GM18507 (cell line): ENCODE results near the gene ZNF473.
"Not testable (repeated sequence)": the region's sequence is repeated elsewhere in the genome, so short reads cannot be mapped to it uniquely, and the experiment has no call there.

Experiments
- DNase-seq: peaks from one replicate; pipeline ENCODE4 v3.0.0; 2011; ENCODE audit warnings: low read depth; ENCODE audit not compliant: insufficient read length; ENCODE audit errors: extremely low spot score
- FAIRE-seq: peaks from 2 replicates; lab custom pipeline; 2011; peaks lifted over from hg19 to GRCh38; lab: Jason Lieb, UNC

Gene ZNF473

DNA sequence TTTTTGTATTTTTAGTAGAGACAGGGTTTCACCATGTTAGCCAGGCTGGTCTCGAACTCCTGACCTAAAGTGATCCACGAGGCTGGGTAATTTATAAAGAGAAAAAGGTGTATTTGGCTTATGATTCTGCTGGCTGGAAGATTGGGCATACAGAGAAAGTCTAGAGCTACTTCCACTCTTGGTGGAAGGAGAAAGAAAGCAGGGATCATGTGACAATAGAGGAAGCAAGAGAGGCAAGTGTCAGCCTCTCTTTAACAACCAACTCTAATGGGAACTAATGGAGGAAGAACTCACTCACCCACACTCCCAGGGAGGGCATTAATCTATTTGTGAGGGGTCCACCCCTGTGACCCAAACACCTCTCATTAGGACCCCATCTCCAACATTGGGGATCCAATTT, 58.6 kb downstream of the ZNF473 start:
- not testable (repeated sequence) for FAIRE-seq, DNase-seq

DNA sequence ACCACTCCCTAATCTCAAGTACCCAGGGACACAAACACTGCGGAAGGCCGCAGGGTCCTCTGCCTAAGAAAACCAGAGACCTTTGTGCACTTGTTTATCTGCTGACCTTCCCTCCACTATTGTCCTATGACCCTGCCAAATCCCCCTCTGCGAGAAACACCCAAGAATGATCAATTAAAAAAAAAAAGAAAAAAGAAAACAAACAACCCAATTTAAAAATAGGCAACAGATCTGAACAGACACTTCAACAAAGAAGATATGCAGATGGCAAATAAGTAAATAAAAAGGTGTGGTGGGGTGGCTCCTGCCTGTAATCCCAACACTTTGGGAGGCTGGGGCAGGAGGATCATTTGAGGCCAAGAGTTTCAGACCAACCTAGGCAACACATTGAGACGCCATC, 61.3 kb downstream of the ZNF473 start:
- FAIRE-seq, DNase-seq: not testable (repeated sequence)

DNA sequence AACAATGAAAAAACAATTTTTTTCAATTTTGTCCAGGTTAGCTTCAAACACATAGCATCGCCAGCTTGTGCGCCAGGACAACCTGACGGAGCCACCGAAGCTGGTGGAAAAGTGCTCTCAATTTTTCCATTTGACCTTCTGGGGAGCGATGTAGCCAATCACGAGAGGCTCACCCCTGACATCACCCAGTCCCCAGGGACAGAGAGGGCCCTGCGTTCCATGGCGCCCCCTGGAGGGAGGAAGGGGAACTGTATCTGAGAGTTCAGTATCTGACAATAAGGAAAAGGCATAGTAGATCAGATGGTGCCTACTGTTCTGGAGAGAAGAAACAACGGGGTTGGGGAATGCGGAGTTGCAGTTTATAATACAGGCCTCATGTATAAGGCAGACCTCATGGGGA, 64.9 kb downstream of the ZNF473 start:
- FAIRE-seq, DNase-seq: not testable (repeated sequence)

DNA sequence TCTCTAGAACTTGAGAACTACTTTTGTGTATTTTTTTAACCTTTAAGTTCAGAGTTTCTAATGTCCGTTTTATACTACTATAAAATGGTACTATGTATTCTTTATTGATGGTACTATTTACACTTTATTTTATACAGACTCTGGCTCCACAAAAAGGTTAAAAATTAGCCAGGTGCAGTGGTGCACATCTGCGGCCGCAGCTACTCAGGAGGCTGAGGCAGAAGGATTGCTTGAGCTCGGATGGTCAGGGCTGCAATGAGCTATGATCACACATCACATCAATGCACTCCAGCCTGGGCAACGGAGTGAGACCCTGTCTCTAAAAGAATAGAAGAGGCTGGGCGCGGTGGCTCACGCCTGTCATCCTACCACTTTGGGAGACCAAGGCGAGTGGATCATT, 66.0 kb downstream of the ZNF473 start:
- not testable (repeated sequence) for FAIRE-seq, DNase-seq

DNA sequence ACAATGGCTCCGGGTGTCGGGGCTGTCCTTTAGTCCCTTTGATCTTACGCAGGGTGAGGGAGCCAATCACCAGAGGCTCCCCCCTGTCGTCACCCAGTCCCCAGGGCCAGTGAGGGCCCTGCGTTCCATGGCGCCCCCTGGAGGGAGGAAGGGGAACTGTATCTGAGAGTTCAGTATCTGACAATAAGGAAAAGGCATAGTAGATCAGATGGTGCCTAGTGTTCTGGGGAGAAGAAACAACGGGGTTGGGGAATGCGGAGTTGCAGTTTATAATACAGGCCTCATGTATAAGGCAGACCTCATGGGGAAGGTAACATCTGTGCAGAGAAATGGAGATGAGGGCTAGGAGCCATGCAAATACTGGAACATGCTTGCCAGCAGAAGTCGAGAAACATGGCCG, 66.8 kb downstream of the ZNF473 start:
- not testable (repeated sequence) for FAIRE-seq, DNase-seq

DNA sequence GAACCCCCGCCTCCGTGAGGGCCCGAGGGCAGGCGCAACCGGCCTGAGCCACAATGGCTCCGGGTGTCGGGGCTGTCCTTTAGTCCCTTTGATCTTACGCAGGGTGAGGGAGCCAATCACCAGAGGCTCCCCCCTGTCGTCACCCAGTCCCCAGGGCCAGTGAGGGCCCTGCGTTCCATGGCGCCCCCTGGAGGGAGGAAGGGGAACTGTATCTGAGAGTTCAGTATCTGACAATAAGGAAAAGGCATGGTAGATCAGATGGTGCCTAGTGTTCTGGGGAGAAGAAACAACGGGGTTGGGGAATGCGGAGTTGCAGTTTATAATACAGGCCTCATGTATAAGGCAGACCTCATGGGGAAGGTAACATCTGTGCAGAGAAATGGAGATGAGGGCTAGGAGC, 72.1 kb downstream of the ZNF473 start:
- DNase-seq, FAIRE-seq: not testable (repeated sequence)

DNA sequence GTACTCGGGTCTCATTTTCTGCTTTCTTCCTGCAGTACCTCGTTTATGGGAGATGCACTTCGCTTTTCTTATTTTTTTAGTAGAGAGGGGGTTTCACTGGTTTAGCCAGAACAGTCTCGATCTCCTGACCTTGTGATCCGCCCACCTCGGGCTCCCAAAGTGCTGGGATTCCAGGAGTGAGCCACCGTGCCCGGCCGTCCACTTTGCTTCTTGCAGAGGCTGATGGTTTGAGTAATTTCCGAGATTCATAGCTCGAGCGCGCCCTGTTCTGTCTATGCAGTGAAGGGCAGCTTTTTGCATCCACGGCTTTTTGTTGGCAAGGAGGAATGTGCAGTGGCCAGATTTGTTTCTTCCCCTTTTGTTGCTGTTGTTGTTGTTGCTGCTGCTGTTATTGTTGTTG, 73.1 kb downstream of the ZNF473 start:
- FAIRE-seq, DNase-seq: not testable (repeated sequence)

DNA sequence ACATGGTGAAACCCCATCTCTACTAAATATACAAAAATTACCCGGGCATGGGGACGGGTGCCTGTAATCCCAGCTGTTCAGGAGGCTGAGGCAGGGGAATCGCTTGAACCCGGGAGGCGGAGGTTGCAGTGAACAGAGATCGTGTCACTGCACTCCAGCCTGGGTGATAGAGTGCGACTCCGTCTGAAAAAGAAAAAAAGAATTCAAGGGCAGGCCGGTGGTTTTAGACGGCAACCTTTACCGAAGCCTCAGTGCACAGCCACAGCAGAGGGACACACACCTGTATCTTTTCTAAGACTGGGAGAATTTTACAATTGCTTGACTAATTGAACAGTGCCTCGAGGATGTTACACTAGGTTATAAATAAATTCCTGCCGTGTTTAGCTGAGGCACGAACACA, 73.9 kb downstream of the ZNF473 start:
- not testable (repeated sequence) for DNase-seq, FAIRE-seq

DNA sequence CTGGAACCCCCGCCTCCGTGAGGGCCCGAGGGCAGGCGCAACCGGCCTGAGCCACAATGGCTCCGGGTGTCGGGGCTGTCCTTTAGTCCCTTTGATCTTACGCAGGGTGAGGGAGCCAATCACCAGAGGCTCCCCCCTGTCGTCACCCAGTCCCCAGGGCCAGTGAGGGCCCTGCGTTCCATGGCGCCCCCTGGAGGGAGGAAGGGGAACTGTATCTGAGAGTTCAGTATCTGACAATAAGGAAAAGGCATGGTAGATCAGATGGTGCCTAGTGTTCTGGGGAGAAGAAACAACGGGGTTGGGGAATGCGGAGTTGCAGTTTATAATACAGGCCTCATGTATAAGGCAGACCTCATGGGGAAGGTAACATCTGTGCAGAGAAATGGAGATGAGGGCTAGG, 75.1 kb downstream of the ZNF473 start:
- not testable (repeated sequence) for FAIRE-seq, DNase-seq
